Measurements from ENCODE around the gene TCTA.

TCTA gene

DNA sequence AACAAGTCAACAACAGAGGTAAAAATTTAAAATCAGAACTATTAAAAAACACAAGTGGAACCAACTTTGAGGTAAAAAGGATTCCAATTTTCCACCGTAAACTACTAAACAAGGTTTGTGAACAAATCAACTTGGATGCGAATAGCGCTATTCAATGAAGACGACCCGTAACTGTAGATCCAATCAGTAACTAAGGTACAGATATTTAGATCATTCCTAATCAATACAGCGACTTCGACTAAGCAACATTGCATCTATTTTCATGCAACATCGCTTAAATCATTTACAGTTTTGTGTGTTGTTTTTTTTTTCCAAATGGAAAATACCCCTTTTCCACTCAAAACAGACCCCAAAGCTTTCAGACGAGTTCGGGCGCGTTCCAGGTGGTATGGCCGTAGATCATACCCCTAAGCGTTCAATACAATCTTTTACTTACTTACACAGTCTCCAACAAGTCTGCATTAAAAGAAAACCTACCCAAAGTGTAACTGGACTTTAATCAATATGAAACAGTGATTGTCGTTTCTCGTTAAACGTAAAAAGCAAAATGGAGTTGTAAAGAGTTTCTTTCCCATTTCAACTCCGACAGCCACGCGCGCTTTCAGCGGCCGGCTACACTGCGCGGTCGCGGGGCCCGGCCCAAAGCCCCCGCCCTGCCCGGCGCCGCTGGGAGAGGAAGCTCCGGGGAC lies 1.2 kb upstream of the TCTA start:
- DNase-seq (ENCODE audit: low read depth) = no peak

GRCh38 chr3:49411535-49411967 lies 672 bp upstream of the TCTA start:
- no peak for DNase-seq (ENCODE audit: low read depth)

DNA sequence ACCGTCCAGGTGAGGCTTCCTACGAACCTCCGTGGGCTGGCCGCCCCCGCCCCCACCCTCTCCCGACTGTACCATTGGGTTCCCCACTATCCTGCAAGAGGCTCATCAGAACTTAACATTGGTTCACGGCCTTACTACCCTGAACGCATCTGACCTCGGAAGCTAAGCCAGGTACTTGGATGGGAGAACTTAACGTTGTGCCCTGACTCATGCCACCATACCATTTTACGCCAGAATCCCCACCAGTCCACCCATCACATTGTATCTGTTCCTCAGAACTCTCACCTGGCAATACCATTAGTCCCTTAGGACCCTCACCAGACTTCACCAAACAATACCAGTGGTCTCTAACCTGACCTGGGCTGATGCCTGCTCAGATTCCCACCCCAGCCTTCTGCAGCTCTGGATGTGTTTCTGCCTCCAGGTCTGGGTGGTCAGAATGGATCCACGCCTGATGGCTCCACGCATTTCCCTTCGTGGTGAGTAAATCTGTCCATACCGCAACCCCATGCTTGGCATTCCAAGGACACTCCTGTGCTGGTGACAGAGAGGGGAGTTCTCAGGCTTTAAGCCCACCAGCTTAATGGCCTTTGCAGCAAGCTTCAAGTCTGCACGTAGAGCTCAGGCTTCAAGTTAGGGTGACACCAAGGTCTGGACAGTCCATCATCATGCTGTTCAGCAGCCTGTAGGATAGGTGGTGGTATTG lies 562 bp downstream of the TCTA start:
- DNase-seq (ENCODE audit: low read depth) = no peak

DNA sequence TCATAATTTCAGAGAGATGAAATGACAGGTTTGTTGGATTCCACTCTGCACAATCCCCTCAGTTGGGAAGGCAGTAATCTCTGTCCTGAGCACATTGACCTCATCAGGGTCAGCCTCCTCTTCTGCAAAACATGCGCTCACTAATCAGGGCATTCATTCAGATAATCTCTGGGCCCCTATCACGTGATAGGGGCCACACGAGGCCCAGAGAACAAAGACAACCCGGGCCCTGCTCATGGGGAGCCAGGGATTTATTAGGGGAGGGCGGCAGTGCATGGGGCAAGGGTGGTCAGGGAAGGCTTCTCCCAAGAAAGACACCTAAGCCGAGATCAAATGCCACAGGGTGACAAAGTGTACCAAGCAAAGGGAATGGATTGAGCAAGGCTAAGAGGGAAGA lies 1.1 kb downstream of the TCTA start:
- no peak for DNase-seq (ENCODE audit: low read depth)

DNA sequence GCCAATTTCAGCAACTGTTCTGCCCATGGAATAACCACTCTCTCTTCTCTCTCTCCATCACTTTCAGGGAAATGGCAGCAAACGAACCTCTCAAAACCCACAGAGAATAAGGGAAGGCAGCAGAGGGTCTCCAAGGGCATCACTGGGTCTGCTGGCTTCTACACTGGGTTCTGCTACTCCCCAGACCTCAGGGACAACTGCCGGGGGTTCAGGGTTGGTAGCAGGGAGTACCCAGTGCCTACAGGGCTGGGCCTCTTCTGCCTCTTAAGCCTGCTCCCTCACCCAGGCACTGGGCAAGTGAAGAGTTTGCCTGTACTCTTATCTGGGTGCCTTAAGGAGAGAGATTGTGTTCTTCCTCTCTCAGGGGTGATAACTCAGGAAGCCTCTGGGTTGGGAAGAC lies 2.5 kb downstream of the TCTA start:
- no peak for DNase-seq (ENCODE audit: low read depth)

DNA sequence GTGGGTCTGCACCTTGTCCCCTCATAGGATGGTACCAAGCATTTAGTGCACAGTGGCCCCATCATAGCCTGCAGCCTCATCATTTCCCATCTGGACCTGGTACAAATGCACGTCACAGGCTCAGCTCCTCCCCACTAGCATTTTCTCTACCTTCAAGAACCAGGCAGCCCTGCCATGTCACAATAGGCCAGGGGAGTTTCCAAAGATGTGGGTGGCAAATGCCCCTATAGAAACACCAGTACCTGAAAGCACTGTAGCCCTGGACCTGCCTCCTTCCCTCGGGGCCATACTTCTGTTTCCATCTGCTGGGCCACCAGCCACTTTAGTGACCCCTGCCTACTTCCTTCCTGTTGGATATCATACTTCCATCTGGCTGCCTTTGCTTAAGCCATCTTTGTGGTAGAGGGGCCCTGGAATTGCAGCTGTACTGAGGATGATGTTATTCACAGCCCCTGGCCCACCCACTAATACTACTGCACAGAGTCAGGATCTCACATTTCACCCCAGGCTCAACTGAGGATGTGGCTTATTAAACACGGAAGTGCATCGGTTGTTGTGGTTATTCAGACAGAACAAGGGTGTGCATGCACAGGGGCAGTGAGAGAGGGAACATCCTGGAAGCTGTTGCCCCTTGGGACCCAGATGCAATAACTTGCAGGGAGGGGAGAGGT lies 3.8 kb downstream of the TCTA start:
- DNase-seq (ENCODE audit: low read depth) = no peak

- no peak for DNase-seq (ENCODE audit: low read depth)
These were observed 4.6 kb downstream of the TCTA start for GRCh38 chr3:49416867-49417266.

- no peak for DNase-seq (ENCODE audit: low read depth)
These were observed 5.4 kb downstream of the TCTA start for GRCh38 chr3:49417516-49418120.

DNA sequence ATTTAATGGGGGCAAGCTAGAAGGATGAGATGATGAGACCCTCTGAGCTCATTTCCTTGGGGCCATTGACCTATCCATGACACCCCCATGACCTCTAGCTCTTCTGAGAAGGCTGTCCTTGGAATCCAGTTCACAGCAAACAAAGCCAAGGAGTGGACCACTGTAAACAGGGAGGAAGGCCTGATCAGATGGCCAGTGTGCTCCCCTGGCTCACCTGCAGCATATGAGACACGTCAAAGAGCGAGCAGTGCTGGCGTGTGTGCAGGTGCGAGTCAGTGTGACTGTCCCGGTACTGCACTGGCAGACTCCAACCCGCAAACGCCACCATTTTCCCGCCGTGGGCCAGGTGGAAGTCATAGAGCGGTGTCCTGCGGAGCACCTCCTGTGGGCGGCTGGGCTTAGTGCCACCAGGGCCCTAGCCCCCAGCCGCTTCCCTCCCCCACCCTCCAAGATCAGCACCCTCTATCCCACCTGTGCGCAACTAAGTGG lies 9.7 kb downstream of the TCTA start:
- DNase-seq (ENCODE audit: low read depth) = no peak

GRCh38 chr3:49422379-49423248 lies 10.4 kb downstream of the TCTA start, which contains the start of gene AMT:
Gene AMT (minus strand): TSS chr3:49422473. CDS start chr3:49422450, 23 bp downstream.
- DNase-seq (ENCODE audit: low read depth) = no peak

DNA sequence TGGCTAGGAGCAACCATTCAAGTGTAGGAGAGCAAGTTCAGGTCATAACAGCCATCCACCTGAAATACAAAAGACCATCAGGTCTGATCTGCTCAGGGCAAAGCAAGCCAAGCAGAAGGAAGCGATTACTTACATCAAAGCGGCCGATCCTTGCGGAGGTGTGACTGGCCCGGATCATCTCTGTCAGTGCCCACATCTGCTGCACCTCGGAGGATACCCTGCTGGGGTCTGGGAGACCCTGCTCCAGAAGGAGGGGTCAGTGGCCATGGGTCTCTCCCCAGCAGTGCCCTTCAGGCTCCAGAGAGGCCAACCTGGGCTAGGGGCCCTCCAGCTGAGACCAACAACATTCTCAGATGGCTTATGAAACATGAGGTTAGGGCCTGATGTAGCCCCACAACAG lies 12.6 kb downstream of the TCTA start:
- DNase-seq (ENCODE audit: low read depth) = no peak

- DNase-seq (ENCODE audit: low read depth) = no peak
These were observed 15.4 kb downstream of the TCTA start for GRCh38 chr3:49427586-49427985.

GRCh38 chr3:49428752-49429080 lies 16.5 kb downstream of the TCTA start:
- no peak for DNase-seq (ENCODE audit: low read depth)

- no peak for DNase-seq (ENCODE audit: low read depth)
These were observed 22.5 kb downstream of the TCTA start for GRCh38 chr3:49434731-49435130.

DNA sequence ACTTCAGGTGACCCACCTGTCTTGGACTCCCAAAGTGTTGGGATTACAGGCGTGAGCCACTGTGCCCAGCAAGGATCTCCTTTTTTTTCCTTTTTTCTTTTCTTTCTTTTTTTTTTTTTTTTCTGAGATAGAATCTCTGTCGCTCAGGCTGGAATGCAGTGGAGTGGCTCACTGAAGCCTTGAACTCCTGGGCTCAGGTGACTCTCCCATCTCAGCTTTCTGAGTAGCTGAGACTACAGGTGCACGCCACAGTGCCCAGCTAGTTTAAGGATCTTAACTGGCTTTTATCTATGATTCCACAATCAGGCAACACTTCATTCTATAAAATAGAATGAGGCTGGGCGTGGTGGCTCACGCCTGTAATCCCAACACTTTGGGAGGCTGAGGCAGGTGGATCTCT lies 33.2 kb downstream of the TCTA start:
- no peak for DNase-seq (ENCODE audit: low read depth)

DNA sequence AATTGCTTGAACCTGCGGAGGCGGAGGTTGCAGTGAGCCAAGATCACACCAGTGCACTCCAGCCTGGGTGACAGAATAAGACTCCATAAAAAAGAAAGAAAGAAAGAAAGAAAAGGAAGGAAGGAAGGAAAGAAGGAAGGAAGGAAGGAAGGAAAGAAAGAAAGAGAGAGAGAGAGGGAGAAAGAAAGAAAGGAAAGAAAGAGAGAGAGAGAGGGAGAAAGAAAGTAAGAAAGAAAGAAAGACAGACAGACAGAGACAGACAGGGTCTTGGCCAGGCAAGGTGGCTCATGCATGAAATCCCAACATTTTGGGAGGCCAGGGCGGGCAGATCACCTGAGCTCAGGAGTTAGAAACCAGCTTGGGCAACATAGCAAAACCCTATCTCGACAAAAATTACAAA lies 41.4 kb downstream of the TCTA start:
- no peak for DNase-seq (ENCODE audit: low read depth)

DNA sequence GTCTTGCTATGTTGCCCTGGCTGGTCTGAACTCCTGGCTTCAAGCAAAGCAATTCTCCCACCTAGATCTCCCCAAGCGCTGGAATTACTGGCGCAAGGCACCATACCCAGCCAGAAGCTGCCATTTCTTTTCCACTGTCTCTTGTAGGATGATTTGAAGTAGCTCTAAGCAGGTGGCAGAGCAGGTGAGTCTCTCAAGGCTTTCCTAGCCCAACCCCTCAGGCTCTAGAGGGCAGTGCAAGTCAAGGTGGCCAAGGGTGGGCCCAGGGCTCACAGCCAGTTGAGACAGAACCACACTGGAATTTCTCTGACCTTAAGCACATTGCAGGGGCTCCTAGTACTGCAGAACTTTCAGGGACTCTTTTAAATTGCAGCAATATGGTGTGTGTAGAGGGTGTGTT lies 42.2 kb downstream of the TCTA start:
- DNase-seq (ENCODE audit: low read depth) = no peak

GRCh38 chr3:49454898-49455681 lies 42.9 kb downstream of the TCTA start:
- no peak for DNase-seq (ENCODE audit: low read depth)

DNA sequence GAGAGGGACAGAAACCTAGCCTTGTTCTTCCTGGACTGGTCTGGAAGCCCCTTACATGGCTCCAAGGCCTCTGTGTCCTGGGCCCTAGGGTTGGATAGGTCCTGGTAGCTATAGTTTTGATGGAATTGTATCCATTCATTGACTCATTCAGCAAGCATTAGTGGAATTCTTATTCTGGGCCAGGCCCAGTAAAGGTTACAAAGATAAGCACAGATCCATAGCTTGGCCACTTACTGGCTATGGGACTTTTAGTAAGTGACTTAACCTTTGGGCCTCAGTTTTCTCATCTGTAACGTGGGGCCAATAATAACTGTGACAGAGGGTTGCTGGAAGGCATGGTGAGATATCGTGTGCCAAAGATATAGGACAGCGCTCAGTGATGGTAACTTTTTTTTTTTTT lies 44.2 kb downstream of the TCTA start:
- no peak for DNase-seq (ENCODE audit: low read depth)

GRCh38 chr3:49460188-49460890 lies 48.1 kb downstream of the TCTA start:
- no peak for DNase-seq (ENCODE audit: low read depth)
